H1 (cell line): ENCODE measurements around the gene OR8A1. TPM values are rescaled to one million over a fixed set of nuclear protein-coding genes. Genes with fewer than 3 reads are reported as not detected.

Experiments
- CBX8 ChIP-seq: fragments of 300-800, 300-1000 bp; sonication (generic); IDR thresholded peaks from 2 replicates; pipeline ENCODE4 v1.7.1; 2016; ENCODE audit warnings: low read depth, low read length, borderline replicate concordance
- CHD7 ChIP-seq: fragments of 300-600 bp; sonication (generic); IDR thresholded peaks from 2 replicates; pipeline ENCODE4 v1.7.1; 2012; ENCODE audit warnings: low read length, moderate library complexity, mild to moderate bottlenecking, inconsistent platforms; ENCODE audit not compliant: insufficient replicate concordance
- CTCF ChIP-seq, 3 experiments: IDR thresholded peaks; 1 replicate in 2 of 3; 2 replicates in 1 of 3; pipeline versions ENCODE4 v1.5.1 to v1.6.1; 2011; ENCODE audit warnings: low read length in 3 of 3, mild to moderate bottlenecking in 3 of 3, inconsistent platforms in 2 of 3, low read depth in 1 of 3, moderate library complexity in 1 of 3; ENCODE audit not compliant: insufficient read depth in 1 of 3; ENCODE audit errors: control extremely low read depth in 1 of 3
- POLR2A ChIP-seq, 2 experiments: IDR thresholded peaks; 1 replicate in 1 of 2; 2 replicates in 1 of 2; pipeline ENCODE4 v1.6.1; 2011; ENCODE audit warnings: low read depth in 2 of 2, low read length in 2 of 2, mild to moderate bottlenecking in 2 of 2; ENCODE audit errors: control extremely low read depth in 1 of 2
- SRF ChIP-seq: IDR thresholded peaks from 2 replicates; pipeline ENCODE4 v1.6.1; 2011; ENCODE audit warnings: mild to moderate bottlenecking, low read depth, low read length, moderate library complexity
- TAF1 ChIP-seq: IDR thresholded peaks from 2 replicates; pipeline ENCODE4 v1.6.1; 2011; ENCODE audit warnings: mild to moderate bottlenecking, low read depth, low read length
- polyA plus RNA-seq, 7 experiments: library from polyadenylated mRNA; depleted of rRNA in 3 of 7; stranded (reverse) in 5 of 7; unstranded in 2 of 7; fragments of >200 nt in 5 of 7; fragments of 200-250 nt in 2 of 7; gene quantifications; 1 replicate in 5 of 7; 2 replicates in 1 of 7; 4 replicates in 1 of 7; pipeline versions ENCODE4 v1.2.1 to v1.2.3, GENCODE V29; 2011 to 2013; ENCODE audit warnings: missing spikeins in 2 of 7, mixed read lengths in 2 of 7
- total RNA-seq: library from RNA; stranded (reverse); fragmentation: NEBNext Ultra II Directional; extraction: Animal tissue kit (Norgen Biotek cat#: 25700); gene quantifications from 2 replicates; pipeline ENCODE4 v1.2.1, GENCODE V29; 2021

The OR8A1 gene
- total and polyA plus RNA-seq, 2 of the 8 experiments (the other 6 are each of a cell fraction or from before 2014, with no cell fraction given) = not detected

- no peak for TF ChIP-seq CTCF (IDR thresholded peaks at IDR 0.05; ENCODE audit: control extremely low read depth in 1 of 3, insufficient read depth in 1 of 3, low read depth in 1 of 3, low read length in 3 of 3)
- TF ChIP-seq POLR2A (IDR thresholded peaks at IDR 0.05; ENCODE audit: control extremely low read depth in 1 of 2, low read depth in 2 of 2, low read length in 2 of 2) = no peak
- TF ChIP-seq CBX8 = no peak
- TF ChIP-seq CHD7 = no peak
- no peak for TF ChIP-seq SRF
- TF ChIP-seq TAF1 = no peak
Measured at GRCh38 chr11:124541204-124541603, 28.6 kb upstream of the OR8A1 start (continued).
